Epithelial cell of alveolus of lung (primary cell): Measurements from ENCODE around the gene OR4N5. TPM values are rescaled to one million over a fixed set of nuclear protein-coding genes. Genes with fewer than 3 reads are reported as not detected.

Experiments used
- total RNA-seq: library from RNA; depleted of rRNA; stranded (reverse); fragments of >200 nt; gene quantifications from 2 replicates; pipeline ENCODE4 v1.2.1, GENCODE V29; 2015

Gene OR4N5, protein sequence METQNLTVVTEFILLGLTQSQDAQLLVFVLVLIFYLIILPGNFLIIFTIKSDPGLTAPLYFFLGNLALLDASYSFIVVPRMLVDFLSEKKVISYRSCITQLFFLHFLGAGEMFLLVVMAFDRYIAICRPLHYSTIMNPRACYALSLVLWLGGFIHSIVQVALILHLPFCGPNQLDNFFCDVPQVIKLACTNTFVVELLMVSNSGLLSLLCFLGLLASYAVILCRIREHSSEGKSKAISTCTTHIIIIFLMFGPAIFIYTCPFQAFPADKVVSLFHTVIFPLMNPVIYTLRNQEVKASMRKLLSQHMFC
- total RNA-seq, result not detected in 2 replicates

DNA sequence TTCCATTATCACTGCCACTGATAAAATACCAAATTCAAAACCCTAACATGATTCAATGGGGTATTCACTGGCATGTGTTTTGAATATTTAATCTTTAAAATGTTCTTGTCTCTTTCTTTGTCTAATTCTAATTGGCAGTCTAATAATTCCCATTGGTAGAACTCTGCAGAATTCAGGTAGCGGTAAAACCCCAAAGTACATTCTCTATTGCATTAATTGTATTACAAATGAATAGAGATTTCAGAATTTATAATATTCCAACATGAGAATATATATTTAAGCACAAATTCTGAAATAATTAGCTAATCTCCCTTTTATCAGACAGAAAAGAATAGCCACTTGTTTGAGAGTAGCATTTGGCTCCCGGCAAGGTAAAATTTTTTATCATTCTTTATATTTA is at the start of gene OR4N5:
Gene OR4N5, plus strand, starts transcription at position 301 of the 400 bp plus-strand sequence. CDS start 4,916 bp downstream, outside the sequence.

DNA sequence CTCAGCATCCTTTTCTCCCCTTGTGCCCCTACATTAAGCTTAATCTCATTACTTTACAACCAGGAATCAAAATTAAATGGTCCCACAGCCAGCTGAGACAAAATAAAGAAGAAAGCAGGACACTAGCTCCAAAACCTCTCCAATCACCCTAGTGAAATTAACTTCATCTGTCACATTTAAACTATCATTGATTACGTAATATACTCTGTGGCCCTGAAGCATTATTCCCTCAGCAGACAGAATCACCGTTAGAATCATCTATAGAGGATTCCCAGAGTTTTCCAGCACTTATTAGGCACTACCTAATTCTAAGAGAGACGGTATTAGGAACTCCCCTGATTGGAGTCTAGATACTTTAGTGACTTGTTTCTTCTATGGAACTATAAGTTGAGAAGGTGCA is 28.2 kb upstream of the OR4N5 start, which contains the start of gene OR4K17:
Gene OR4K17, plus strand, starts transcription at position 302 of the 400 bp plus-strand sequence. CDS start 6,761 bp downstream, outside the sequence.

DNA sequence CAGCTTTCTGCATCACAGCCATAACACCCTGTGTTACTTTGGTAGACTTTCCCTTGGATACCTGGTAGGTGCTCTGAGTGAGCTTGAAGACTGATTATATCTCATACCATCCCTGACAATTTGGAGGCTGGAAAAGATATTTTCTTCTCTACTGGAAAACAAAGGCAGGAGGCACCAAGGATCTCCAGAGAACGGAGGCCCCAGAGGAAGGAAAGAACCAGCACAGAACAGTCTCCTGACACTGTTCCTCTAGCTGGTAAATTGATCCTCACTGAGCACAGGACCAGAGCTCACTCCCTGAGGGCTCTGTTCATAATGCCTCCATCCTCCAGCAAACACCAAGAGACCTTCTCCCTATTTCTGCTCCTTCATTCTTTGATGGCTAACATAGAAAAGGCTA is 52.0 kb downstream of the OR4N5 start, which contains the start of gene OR11G2:
Gene OR11G2, plus strand, starts transcription at position 301 of the 400 bp plus-strand sequence. CDS start 6,542 bp downstream, outside the sequence.

Other genes starting within 250 kb of the OR4N5 start
- not detected in 2 replicates for gene OR4K5, start 218.2 kb upstream of the OR4N5 start, total RNA-seq
- not detected in 2 replicates for gene OR4K1, start 207.9 kb upstream of the OR4N5 start, total RNA-seq
- gene OR4K15, start 163.2 kb upstream of the OR4N5 start, total RNA-seq, result not detected in 2 replicates
- gene OR4Q2, start 136.7 kb upstream of the OR4N5 start, total RNA-seq, result not detected in 2 replicates
- not detected in 2 replicates for gene OR4K14, start 119.5 kb upstream of the OR4N5 start, total RNA-seq
- not detected in 2 replicates for gene OR4K13, start 102.8 kb upstream of the OR4N5 start, total RNA-seq
- gene OR4L1, start 78.8 kb upstream of the OR4N5 start, total RNA-seq, result not detected in 2 replicates
- not detected in 2 replicates for gene OR4K17, start 28.1 kb upstream of the OR4N5 start, total RNA-seq
- gene OR11G2, start 52.1 kb downstream of the OR4N5 start, total RNA-seq, result not detected in 2 replicates
- not detected in 2 replicates for gene OR11H6, start 84.9 kb downstream of the OR4N5 start, total RNA-seq
- gene OR11H7, start 90.2 kb downstream of the OR4N5 start, total RNA-seq, result not detected in 2 replicates
- gene OR11H4, start 100.5 kb downstream of the OR4N5 start, total RNA-seq, result not detected in 2 replicates
- gene TTC5, start 167.1 kb downstream of the OR4N5 start, total RNA-seq, result 12.9 and 15.8 TPM in 2 replicates
- 80.0 and 116 TPM in 2 replicates for gene CCNB1IP1, start 194.5 kb downstream of the OR4N5 start, total RNA-seq
- gene PARP2, start 204.8 kb downstream of the OR4N5 start, total RNA-seq, result 6.3 and 12.9 TPM in 2 replicates